ENCODE results near the gene FAM151B. TPM values are rescaled to one million over a fixed set of nuclear protein-coding genes. Genes with fewer than 3 reads are reported as not detected.

Gene FAM151B
- total and polyA plus RNA-seq, 9 of the 15 experiments (the other 6 are each of a cell fraction or from before 2014, with no cell fraction given): 0.10 to 0.46 (median 0.22) TPM; not detected in 2

DNA sequence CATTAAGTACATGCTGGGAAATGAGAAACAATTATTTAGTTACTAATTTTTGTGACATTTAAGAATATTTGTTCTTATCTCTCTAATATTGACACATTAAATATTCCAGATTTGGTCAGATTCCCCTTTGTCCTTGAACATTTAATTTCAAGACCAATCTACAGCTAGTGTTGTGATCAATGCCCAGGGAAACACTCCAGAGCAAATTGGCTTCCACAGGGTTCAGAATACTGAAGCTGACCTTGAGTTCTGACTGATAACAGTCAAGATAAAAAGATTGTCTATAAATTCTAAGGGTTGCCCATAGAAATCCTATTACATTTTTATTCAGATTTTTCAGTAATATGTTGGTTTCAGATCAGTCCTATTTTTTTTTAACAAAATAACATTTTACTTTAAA is 48.7 kb upstream of the FAM151B start:
- Histone ChIP-seq H3K9me3 (replicated peaks; ENCODE audit: control insufficient read depth, insufficient read depth, low read depth, low read length) (no peaks in the 10 kb centered on the region), H3K9me1 (ENCODE audit: control insufficient read depth, insufficient read depth, low read length) (no peaks in the 10 kb centered on the region), H2AFZ (ENCODE audit: low read depth, low read length) (no peak overlapping the region), H3K4me3 (no peak overlapping the region), H3K4me2 (ENCODE audit: insufficient read depth, low read length) (no peak overlapping the region), H3K27me3 (ENCODE audit: control insufficient read depth in 2 of 2, insufficient read depth in 2 of 2, low read length in 2 of 2) (no peaks in the 10 kb centered on the region), H3K4me1 (replicated peaks in 1 of 2; ENCODE audit: control insufficient read depth in 2 of 2, insufficient read depth in 2 of 2, low read length in 2 of 2) (no peaks in the 10 kb centered on the region), H3K27ac (ENCODE audit: extremely low read depth, low read depth, low read length) (no peak overlapping the region), H3K79me2 (ENCODE audit: control insufficient read depth, insufficient read depth, low read length) (no peaks in the 10 kb centered on the region), H3K9ac (ENCODE audit: insufficient read depth in 1 of 2, low read depth in 2 of 2, low read length in 2 of 2) (no peak overlapping the region), H4K20me1 (replicated peaks; ENCODE audit: control insufficient read depth, insufficient read depth, low read length) (no peaks in the 10 kb centered on the region), H3K36me3 (ENCODE audit: control insufficient read depth, insufficient read depth, low read length) (peaks cover 20% of the 10 kb centered on the region; the same call in 1 of the 3 replicates)
- intact Hi-C loops (cut with micrococcal nuclease): no loop called here
- in situ Hi-C loops (cut with MboI): no loop called here
- DNase-seq (ENCODE audit: extremely low read depth in 1 of 4, low spot score in 3 of 4): no peak
- no peak for TF ChIP-seq DIDO1 (tag; IDR thresholded peaks at IDR 0.05; ENCODE audit: low read depth)
- TF ChIP-seq ZNF384 (IDR thresholded peaks at IDR 0.05; ENCODE audit: low read depth, low read length): no peak
- no peak for TF ChIP-seq MAFF (IDR thresholded peaks at IDR 0.05; ENCODE audit: low read length)
- no peak for TF ChIP-seq TAF1 (IDR thresholded peaks at IDR 0.05; ENCODE audit: control insufficient read depth, extremely low read depth, insufficient read depth, low read length, severe bottlenecking)
- no peak for TF ChIP-seq ATF3 (IDR thresholded peaks at IDR 0.05)
- no peak for TF ChIP-seq ATF3 (CRISPR knock-in tag; conservative IDR thresholded peaks at IDR 0.05)
- TF ChIP-seq HINFP (tag; conservative IDR thresholded peaks at IDR 0.05; ENCODE audit: low read depth): no peak
- no peak for TF ChIP-seq POLR2H (tag; IDR thresholded peaks at IDR 0.05; ENCODE audit: low read depth)
- no peak for TF ChIP-seq ZNF140 (CRISPR knock-in tag; IDR thresholded peaks at IDR 0.05)
- TF ChIP-seq PRPF4 (IDR thresholded peaks at IDR 0.05; ENCODE audit: insufficient read depth, low read depth, low read length, poor library complexity, severe bottlenecking): no peak
- no peak for TF ChIP-seq PRDM10 (IDR thresholded peaks at IDR 0.05; ENCODE audit: partially characterized antibody)
- TF ChIP-seq ZNF77 (CRISPR knock-in tag; IDR thresholded peaks at IDR 0.05): no peak
- TF ChIP-seq RBM22 (IDR thresholded peaks at IDR 0.05; ENCODE audit: low read depth, low read length, poor library complexity, severe bottlenecking): no peak
- no peak for TF ChIP-seq NFXL1 (CRISPR knock-in tag; IDR thresholded peaks at IDR 0.05)
- no peak for TF ChIP-seq NFIX (CRISPR knock-in tag; IDR thresholded peaks at IDR 0.05; ENCODE audit: low read depth)
- TF ChIP-seq NR1H2 (CRISPR knock-in tag; IDR thresholded peaks at IDR 0.05): no peak
- ChIA-PET CTCF (ENCODE audit: low intra/inter-chr PET ratio) (no interaction called here), POLR2A (no interaction called here)
- ATAC-seq: no peak
- no peak for FAIRE-seq
- BruUV-seq (replicated peaks): no TSS peak
